Measurements from ENCODE around the gene RSBN1. TPM values are rescaled to one million over a fixed set of nuclear protein-coding genes. Genes with fewer than 3 reads are reported as not detected.

RSBN1 gene
- total RNA-seq, 1 experiment from 2014 or later, result 16.6 TPM

DNA sequence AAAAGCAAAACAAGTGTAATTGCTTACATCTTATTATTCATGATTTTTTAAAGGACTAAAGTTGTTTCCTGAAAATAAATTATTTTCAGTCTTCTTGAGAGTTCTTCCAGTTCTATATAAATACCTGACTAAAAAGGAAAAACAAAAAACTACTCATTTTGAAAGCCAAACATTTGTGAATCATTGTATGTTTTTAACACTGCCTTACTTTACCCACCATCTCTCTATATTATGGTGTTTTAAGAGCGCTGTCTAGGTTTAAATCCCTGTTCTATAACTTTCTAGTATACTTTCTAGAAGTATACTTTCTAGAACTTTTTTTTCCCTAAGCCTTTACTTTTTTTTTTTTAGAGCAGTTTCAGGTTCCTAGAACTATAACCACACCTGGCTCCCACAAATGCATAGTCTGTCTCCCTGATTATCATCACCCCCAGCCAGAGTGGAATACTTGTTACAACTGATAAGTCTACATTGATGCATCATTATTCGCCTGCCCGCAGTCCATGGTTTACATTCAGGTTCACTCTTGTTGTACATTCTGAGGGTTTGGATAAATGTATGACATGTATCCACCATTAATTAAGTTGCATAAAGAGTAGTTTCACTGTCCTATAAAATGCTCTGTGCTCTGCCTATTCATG lies 9.8 kb downstream of the RSBN1 start:
- no peaks in the 10 kb centered on the region for H3K9me3 ChIP-seq (replicated peaks)
- no peak for DNase-seq
- no peaks in the 10 kb centered on the region; the same call in 1 of the 2 replicates for H3K4me1 ChIP-seq

DNA sequence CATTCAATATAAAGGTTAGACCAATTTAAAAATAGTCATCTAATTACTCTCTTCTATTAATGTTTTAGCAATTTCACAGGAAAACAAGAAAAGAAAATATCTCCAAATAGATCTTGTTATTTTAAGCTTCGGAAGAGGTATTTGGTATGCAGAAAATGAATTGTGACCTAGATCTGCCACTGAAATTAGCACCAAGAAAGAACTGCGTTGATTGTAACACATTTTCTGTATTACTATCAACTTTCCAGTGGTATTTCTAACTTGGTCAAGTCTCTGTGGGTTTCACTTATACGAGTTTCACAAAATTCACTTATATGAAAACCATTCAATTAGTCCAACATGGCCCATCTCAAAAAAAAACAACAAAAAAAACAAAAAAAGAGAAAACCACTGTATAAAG lies 11.8 kb downstream of the RSBN1 start:
- Histone ChIP-seq H3K9me3 (replicated peaks) (no peaks in the 10 kb centered on the region), H3K4me1 (no peaks in the 10 kb centered on the region; the same call in 1 of the 2 replicates), H3K36me3 (peaks cover 6% of the 10 kb centered on the region), H3K4me3 (no peak overlapping the region), H3K27me3 (no peaks in the 10 kb centered on the region), H3K27ac (no peak overlapping the region)
- no peak for DNase-seq

More for the DNA sequence above, 9.8 kb downstream of the RSBN1 start:
- Histone ChIP-seq H3K27ac (no peak overlapping the region), H3K4me3 (no peak overlapping the region), H3K36me3 (peaks cover under 1% of the 10 kb centered on the region; the same call in 1 of the 2 replicates), H3K27me3 (no peaks in the 10 kb centered on the region)

DNA sequence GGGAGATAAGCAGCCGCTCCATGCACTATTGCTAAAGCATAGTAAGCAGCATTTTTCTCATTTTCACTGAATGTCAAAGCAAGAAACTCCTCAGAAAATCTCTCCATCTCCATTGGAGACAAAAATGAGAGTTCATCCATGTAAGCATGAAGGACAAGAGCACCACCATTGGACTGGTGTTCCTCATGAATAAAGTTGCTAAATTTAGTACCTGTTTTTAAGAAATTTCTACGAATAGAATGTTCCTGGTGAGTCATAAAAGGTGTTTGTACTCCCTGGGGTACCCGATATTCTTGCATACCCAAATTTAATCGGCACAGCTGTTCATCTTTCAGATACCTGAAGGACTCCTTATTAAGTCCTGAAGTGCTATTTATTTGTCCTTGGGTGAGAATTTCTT lies 14.8 kb downstream of the RSBN1 start:
- Histone ChIP-seq H3K4me3 (no peak overlapping the region), H3K9me3 (replicated peaks) (no peaks in the 10 kb centered on the region), H3K4me1 (no peaks in the 10 kb centered on the region), H3K27me3 (no peaks in the 10 kb centered on the region), H3K36me3 (peaks cover 6% of the 10 kb centered on the region), H3K27ac (no peak overlapping the region)
- DNase-seq, result no peak

DNA sequence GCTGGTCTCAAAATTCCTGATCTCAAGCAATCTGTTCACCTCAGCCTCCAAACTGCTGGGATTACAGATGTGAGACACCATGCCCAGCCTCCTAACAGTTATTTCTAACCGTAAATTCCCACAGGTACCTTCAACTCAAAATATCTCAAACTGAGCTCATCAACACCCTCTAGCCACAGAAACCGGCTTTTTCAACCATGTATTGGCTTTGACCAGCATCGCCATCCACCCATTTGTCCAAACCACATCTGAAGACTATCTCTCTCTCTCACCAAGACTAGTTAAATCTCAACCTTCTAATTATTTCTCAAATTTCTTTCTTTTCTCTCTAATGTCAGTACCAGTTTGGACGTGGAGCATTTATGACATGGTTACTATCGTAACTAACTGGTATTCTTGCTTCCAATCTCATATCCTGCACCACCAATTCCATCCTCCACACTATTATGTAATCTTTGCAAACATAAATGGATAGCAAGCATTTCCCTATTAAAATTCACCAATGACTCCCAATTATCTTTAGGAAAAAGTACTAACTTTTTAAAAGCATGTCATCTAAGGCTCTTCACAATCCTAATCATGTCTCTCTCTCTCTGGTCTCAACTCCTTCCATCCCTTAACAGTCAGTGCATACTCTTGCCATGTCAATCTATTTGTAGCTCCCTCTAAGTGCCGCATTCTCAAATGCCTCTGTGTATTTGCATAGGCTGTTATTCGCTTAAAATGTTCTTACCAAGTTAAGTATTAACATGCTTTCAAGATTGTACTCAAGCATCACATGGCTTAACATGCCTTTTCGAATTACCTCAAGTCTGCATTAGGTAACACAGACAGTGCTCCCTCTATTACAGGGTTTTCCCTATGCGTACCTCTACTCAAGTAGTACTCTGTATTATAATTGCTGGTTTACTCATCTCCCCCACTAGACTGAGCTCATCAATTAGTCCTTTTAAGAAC lies 18.1 kb downstream of the RSBN1 start:
- no peak for DNase-seq
- no peak overlapping the region for H3K27ac ChIP-seq

DNA sequence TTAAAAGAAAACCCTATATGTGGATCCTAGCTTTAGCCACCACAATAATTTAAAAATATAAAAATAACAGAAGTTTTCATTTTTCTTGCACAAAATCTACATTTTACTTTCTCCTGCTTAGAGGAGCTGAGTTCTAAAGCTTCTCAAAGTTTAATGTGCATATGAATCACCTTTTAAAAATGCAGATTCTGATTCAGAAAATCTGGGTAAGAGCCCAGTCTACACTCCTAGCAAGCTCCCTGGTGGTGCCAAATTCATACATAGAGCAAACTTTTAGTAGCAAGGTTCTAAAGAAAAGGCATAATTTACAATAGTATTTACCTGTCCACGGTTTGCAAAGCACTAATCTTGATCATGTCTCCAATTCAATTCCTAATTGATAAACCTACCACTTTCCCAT lies 19.3 kb downstream of the RSBN1 start:
- H3K4me1 ChIP-seq, result no peaks in the 10 kb centered on the region
- H3K36me3 ChIP-seq, result peaks cover 6% of the 10 kb centered on the region
- H3K27me3 ChIP-seq, result no peaks in the 10 kb centered on the region
- no peak overlapping the region for H3K27ac ChIP-seq
- H3K9me3 ChIP-seq (replicated peaks), result 0 out of 2 replicates have a peak, but pooled peaks cover under 1% of the 10 kb centered on the region
- H3K4me3 ChIP-seq, result no peak overlapping the region
- DNase-seq, result no peak

More for the DNA sequence above, 18.1 kb downstream of the RSBN1 start:
- H3K4me3 ChIP-seq, result no peak overlapping the region
- no peaks in the 10 kb centered on the region for H3K9me3 ChIP-seq (replicated peaks)
- H3K36me3 ChIP-seq, result peaks cover 6% of the 10 kb centered on the region
- H3K4me1 ChIP-seq, result no peaks in the 10 kb centered on the region
- no peaks in the 10 kb centered on the region for H3K27me3 ChIP-seq

DNA sequence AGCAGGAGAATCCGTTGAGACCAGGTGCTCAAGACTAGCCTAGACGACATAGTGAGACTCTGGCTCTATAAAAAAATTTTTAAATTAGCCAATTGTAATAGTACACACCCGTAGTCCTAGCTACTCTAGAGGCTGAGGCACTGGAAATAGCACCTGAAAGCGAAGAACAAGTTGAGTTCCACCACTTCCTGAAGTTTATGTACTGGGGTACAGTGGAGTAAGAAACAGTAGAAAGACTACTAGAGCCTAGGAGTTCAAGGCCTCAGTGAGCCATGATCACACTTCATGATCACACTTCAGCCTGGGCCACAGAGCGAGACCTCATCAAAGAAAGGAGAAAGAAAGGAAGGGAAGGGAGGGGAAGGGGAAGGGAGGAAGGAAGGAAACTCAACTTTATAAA lies 19.8 kb downstream of the RSBN1 start:
- DNase-seq, result no peak
- H3K9me3 ChIP-seq (replicated peaks), result 0 out of 2 replicates have a peak, but pooled peaks cover 2% of the 10 kb centered on the region
- H3K27ac ChIP-seq, result no peak overlapping the region
- no peak overlapping the region for H3K4me3 ChIP-seq
- peaks cover 5% of the 10 kb centered on the region for H3K36me3 ChIP-seq
- H3K27me3 ChIP-seq, result no peaks in the 10 kb centered on the region
- no peaks in the 10 kb centered on the region for H3K4me1 ChIP-seq

DNA sequence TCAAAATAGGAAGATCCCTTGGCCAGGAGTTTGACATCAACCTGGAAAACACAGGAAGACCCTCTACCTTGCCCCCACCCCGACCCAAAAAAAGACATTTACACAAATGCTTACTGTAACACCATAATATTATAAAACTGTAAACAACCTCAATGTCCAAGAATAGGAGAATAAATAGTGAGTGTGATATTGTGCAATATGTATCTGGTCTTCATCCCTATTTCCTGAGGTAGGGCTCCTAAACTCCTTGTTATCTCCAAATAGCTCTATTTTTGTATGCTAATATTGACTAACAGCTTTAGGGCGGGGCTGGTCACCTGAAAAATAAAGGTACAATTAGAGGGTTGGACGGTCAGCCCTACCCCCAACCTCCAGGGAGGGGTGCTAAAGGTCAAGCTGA lies 23.5 kb downstream of the RSBN1 start:
- Histone ChIP-seq H3K27ac (no peak overlapping the region), H3K9me3 (replicated peaks) (0 out of 2 replicates have a peak, but pooled peaks cover 2% of the 10 kb centered on the region), H3K4me3 (no peak overlapping the region), H3K27me3 (no peaks in the 10 kb centered on the region), H3K4me1 (no peaks in the 10 kb centered on the region), H3K36me3 (no peaks in the 10 kb centered on the region)
- no peak for DNase-seq

DNA sequence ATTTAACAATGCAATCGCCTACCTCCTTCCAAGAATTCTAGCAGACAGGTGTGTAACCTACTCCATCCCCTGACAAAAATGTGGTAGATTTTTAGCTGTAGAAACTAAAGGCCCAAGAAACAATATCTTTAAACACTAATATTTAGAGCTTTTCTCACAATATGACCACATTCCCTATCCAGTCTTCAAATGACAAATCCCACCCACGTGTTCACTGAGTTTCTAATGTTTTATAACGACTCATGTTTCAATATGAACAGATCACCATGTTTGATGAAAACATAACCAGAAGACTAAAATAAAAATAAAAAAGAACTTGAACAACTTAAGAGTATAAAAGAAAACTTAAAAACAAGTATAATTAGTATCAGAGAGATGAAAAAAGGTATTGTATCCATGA lies 24.6 kb downstream of the RSBN1 start:
- Histone ChIP-seq H3K27ac (no peak overlapping the region), H3K27me3 (no peaks in the 10 kb centered on the region), H3K9me3 (replicated peaks) (0 out of 2 replicates have a peak, but pooled peaks cover 2% of the 10 kb centered on the region), H3K36me3 (no peaks in the 10 kb centered on the region), H3K4me1 (peaks cover 4% of the 10 kb centered on the region; the same call in 1 of the 2 replicates), H3K4me3 (no peak overlapping the region)
- DNase-seq, result no peak

DNA sequence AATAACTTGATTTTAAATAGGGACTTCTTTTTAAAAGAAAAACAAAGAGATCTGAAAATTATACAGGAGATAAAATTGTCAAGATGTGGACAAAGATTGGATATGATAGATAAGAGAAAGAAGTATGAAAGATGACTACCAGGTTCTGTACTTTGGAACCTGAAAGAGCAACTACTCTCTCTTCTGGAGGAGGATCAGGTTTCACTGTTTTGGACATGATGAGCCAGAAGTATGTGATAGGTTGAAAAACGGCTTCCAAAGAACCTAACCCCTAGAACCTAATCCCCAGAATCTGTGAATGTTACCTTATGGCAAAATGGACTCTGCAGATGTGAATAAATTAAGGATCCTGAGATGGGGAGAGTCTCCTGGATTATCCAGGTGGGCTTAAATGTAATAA lies 26.2 kb downstream of the RSBN1 start:
- Histone ChIP-seq H3K4me3 (no peak overlapping the region), H3K27ac (no peak overlapping the region), H3K4me1 (peaks cover 8% of the 10 kb centered on the region), H3K36me3 (no peaks in the 10 kb centered on the region), H3K9me3 (replicated peaks) (0 out of 2 replicates have a peak, but pooled peaks cover 2% of the 10 kb centered on the region), H3K27me3 (no peaks in the 10 kb centered on the region)
- peak in 1 of 2 experiments; percentile 6 for DNase-seq

DNA sequence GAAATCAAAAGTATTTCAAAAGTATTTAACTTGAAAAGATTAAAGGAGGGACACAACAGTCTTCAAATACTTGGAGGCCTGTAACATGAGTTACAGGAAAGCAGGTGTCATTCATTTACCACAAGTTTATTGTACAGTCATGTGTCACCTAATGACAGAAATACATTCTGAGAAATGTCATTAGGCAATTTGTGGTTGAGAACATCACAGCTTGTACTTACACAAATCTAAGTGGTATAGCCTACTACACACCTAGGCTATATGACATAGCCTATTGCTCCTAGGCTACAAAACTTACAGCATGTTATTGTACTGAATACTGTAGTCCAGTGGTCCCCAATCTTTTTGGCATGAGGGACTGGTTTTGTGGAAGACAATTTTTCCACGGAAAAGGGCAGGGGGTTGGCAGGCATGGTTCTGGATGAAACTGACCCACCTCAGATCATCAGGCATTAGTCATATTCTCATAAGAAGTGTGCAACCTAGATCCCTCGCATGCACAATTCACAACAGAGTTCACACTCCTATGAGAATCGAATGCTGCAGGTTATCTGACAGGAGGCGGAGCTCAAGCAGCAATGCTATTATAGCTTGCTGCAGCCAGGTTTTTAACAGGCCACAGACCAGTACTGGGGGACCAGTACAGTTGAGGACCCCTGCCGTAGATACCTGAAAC lies 28.0 kb downstream of the RSBN1 start:
- H3K27ac ChIP-seq, result no peak overlapping the region
- no peak overlapping the region for H3K4me3 ChIP-seq
- H3K9me3 ChIP-seq (replicated peaks), result 0 out of 2 replicates have a peak, but pooled peaks cover 2% of the 10 kb centered on the region
- H3K36me3 ChIP-seq, result no peaks in the 10 kb centered on the region
- H3K27me3 ChIP-seq, result no peaks in the 10 kb centered on the region
- DNase-seq, result no peak
- H3K4me1 ChIP-seq, result peaks cover 15% of the 10 kb centered on the region

DNA sequence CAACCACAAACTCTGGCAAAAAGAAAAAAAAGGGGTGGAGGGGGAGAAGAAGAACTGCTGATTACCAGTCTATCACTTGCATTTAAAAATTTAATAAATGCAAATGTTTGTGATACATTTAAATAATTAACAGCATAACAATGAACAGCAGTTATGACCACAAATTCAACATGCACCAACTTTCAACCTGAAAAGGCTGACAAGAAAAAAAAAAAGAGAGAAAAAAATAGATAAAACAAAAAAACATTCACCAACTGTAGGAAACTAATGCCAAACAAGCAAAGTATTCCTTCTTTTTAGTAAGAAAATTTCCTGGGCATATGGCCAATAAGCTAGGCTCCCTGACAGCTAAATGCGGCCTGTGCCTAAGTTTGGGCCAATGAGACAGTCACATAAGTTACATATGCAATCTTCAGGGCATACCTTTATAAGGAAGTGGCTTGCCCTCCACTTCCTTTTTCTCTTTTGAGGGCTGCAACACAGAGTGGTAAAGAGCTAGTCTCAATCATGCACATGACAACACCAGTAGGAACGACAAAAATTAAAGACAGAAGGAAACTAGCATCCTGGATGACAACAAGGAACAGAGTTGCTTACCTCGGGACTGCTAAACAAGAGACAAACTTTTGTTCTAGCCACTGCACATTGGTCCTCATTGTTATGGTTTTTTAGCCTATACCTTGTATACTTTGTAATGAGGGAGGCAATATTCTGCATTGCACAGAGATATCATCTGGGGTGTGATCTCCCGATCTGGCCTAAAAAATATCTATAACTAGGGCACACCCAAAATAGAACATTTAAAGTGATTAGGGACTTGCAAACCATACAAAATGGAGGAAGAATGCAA lies 28.8 kb downstream of the RSBN1 start:
- Histone ChIP-seq H3K4me1 (peaks cover 15% of the 10 kb centered on the region), H3K27me3 (no peaks in the 10 kb centered on the region), H3K27ac (no peak overlapping the region), H3K4me3 (no peak overlapping the region), H3K36me3 (no peaks in the 10 kb centered on the region), H3K9me3 (replicated peaks) (0 out of 2 replicates have a peak, but pooled peaks cover 2% of the 10 kb centered on the region)
- DNase-seq, result no peak

DNA sequence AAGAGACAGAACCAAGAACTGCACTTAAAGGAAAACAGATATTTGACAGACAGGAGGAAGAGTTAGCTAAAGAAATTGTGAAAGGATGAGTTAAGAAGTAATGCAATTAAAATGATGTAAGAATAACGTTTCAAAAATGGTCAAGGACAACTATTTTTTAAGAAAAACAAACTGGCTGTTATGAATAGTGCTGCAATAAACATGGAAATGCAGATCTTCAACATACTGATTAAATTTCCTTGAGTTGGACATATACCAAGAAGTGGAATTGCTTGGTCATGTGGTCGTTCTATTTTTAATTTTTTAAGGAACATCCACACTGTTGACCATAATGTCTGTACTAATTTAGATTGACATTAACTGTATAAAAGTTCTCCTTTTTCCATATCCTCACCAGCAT lies 29.9 kb downstream of the RSBN1 start:
- no peaks in the 10 kb centered on the region for H3K27me3 ChIP-seq
- H3K4me3 ChIP-seq, result no peak overlapping the region
- H3K9me3 ChIP-seq (replicated peaks), result no peaks in the 10 kb centered on the region
- H3K27ac ChIP-seq, result no peak overlapping the region
- peaks cover 15% of the 10 kb centered on the region for H3K4me1 ChIP-seq
- no peak for DNase-seq
- no peaks in the 10 kb centered on the region; the same call in 1 of the 2 replicates for H3K36me3 ChIP-seq

DNA sequence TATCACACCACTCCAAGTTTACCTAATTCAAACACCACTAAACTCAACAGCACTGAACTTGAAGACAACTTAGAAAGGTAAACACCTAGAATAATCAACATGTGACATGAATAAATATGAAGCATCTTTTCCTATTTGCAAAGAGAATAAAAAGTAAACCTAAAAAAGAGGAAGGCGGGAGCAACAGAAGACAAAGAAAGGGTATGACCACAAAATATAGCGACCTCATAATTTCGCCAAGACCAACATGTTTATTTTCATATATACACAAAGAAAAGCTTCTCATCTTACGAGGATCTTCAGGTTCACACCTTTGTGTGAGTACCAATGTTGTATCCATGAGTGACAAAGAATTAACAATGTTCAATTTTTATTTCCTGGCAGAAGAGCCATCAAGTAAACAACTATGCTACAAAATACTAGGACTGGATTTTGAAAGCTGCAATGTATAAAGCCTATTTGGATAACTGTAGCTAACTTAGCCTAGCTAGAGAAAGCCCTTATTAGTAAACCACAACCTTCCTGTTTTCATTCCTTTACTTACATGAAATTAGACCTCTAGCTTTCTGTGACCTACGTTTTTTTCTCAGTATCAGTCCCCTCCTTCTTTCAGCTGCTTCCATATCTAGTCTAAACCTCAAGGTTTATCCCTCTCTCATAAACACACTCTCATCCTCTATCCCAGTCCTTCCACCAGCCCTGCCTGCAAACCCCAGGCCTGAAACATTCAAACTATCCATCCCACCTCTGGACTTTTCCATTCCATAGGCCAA lies 31.7 kb downstream of the RSBN1 start:
- Histone ChIP-seq H3K4me3 (no peak overlapping the region), H3K27ac (no peak overlapping the region), H3K9me3 (replicated peaks) (no peaks in the 10 kb centered on the region), H3K27me3 (no peaks in the 10 kb centered on the region), H3K4me1 (peaks cover 15% of the 10 kb centered on the region), H3K36me3 (peaks cover 8% of the 10 kb centered on the region; the same call in 1 of the 2 replicates)
- peak in 1 of 2 experiments; percentile 50 for DNase-seq

Data from SJCRH30 (cell line).